Endometrial microvascular endothelial cells (primary cell): ENCODE data around the gene RHBDF1. TPM values are rescaled to one million over a fixed set of nuclear protein-coding genes. Genes with fewer than 3 reads are reported as not detected.

Source experiments
- in situ Hi-C: cut with HindIII; loops from 2 replicates; pipeline ENCODE4 v1.10.0; 2017; ENCODE audit warnings: low sequenced_read_pairs, low pct_unique_long_range_greater_than_20kb; ENCODE audit errors: inconsistent ontology term
- total RNA-seq: library from RNA; depleted of rRNA; stranded (reverse); fragments of >200 nt; gene quantifications from one replicate; pipeline ENCODE4 v1.2.3, GENCODE V29; 2015; ENCODE audit errors: inconsistent ontology term

The RHBDF1 gene
- total RNA-seq, 1 donor from 2014 or later, result 28.2 TPM

GRCh38 chr16:96935-97381 lies 24.5 kb upstream of the RHBDF1 start:
- in situ Hi-C loops, result no loop called here

GRCh38 chr16:94918-95265 lies 22.5 kb upstream of the RHBDF1 start:
- in situ Hi-C loops, result no loop called here

- in situ Hi-C loops, result no loop called here
Observed at GRCh38 chr16:92431-93339, 20.3 kb upstream of the RHBDF1 start.

- in situ Hi-C loops, result no loop called here
Observed at GRCh38 chr16:91484-91883, 19.1 kb upstream of the RHBDF1 start.

- in situ Hi-C loops, result no loop called here
Observed at GRCh38 chr16:89391-90302, 17.2 kb upstream of the RHBDF1 start.

- in situ Hi-C loops, result no loop called here
Observed at GRCh38 chr16:88613-89012, 16.2 kb upstream of the RHBDF1 start.

GRCh38 chr16:86483-86952 lies 14.1 kb upstream of the RHBDF1 start:
- in situ Hi-C loops, result no loop called here

GRCh38 chr16:85865-86264 lies 13.4 kb upstream of the RHBDF1 start:
- in situ Hi-C loops, result no loop called here

- in situ Hi-C loops, result no loop called here
Observed at GRCh38 chr16:85407-85782, 13.0 kb upstream of the RHBDF1 start.

GRCh38 chr16:84718-85406 lies 12.4 kb upstream of the RHBDF1 start:
- in situ Hi-C loops, result no loop called here

GRCh38 chr16:83781-84615 lies 11.6 kb upstream of the RHBDF1 start:
- in situ Hi-C loops, result no loop called here

- in situ Hi-C loops, result no loop called here
Observed at GRCh38 chr16:83060-83603, 10.7 kb upstream of the RHBDF1 start.

GRCh38 chr16:79151-80054 lies 7.0 kb upstream of the RHBDF1 start:
- in situ Hi-C loops, result no loop called here

- in situ Hi-C loops, result no loop called here
Observed at GRCh38 chr16:78444-79150, 6.2 kb upstream of the RHBDF1 start.

- in situ Hi-C loops, result no loop called here
Observed at GRCh38 chr16:77807-78443, 5.5 kb upstream of the RHBDF1 start, which contains the start of gene MPG. TSS of gene MPG (plus strand) at chr16:78225. CDS start at chr16:78310, 85 bp downstream.

- in situ Hi-C loops, result no loop called here
Observed at GRCh38 chr16:77273-77806, 4.9 kb upstream of the RHBDF1 start.
